Measurements from ENCODE around the gene SPATA25. TPM values are rescaled to one million over a fixed set of nuclear protein-coding genes. Genes with fewer than 3 reads are reported as not detected.
A peak's percentile ranks its signal among the peaks of the same experiment; 100 is the strongest.

The SPATA25 gene
- total RNA-seq, 1 experiment from 2014 or later, result 1.8 TPM

DNA sequence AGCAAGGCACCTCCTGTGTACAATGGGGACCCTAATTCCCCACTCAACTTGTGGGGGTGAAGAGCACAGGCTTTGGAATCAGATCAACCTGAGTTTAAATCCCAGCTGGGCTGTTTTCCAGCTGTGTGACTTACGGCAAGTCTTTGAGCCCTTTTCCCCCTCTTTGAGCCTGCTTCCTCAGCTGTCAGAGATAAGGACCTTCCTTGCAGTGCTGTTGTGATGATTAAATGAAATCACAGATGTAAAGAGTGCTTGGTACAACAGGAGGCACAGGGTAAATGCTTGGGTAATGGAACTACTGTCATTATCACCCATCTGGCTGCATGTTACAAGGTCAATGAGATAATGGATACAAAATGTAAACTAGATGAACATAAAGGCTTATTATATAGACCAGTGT lies 50.6 kb downstream of the SPATA25 start:
- Histone ChIP-seq H3K4me1 (ENCODE audit: control insufficient read depth, insufficient read depth, low read length) (peaks cover 20% of the 10 kb centered on the region), H3K27me3 (ENCODE audit: control insufficient read depth, insufficient read depth, low read length) (no peaks in the 10 kb centered on the region), H3K9me3 (ENCODE audit: control insufficient read depth, insufficient read depth, low read depth, low read length) (no peaks in the 10 kb centered on the region), H3K4me3 (ENCODE audit: low read depth in 2 of 2, low read length in 2 of 2) (peak overlapping the region in 1 of 2 experiments; percentile 6; a peak in 2 of 4 replicates), H3K36me3 (ENCODE audit: control insufficient read depth, insufficient read depth, low read length) (no peaks in the 10 kb centered on the region; the same call in 1 of the 2 replicates), H3K27ac (ENCODE audit: low read length) (no peak overlapping the region)
- CTCF ChIA-PET, result interaction anchor here (0.7 kb wide), 1 partner anchor 13 kb away, joined by 7 read pairs; no protein-coding TSS in a partner anchor
- TF ChIP-seq, protein P1, sequence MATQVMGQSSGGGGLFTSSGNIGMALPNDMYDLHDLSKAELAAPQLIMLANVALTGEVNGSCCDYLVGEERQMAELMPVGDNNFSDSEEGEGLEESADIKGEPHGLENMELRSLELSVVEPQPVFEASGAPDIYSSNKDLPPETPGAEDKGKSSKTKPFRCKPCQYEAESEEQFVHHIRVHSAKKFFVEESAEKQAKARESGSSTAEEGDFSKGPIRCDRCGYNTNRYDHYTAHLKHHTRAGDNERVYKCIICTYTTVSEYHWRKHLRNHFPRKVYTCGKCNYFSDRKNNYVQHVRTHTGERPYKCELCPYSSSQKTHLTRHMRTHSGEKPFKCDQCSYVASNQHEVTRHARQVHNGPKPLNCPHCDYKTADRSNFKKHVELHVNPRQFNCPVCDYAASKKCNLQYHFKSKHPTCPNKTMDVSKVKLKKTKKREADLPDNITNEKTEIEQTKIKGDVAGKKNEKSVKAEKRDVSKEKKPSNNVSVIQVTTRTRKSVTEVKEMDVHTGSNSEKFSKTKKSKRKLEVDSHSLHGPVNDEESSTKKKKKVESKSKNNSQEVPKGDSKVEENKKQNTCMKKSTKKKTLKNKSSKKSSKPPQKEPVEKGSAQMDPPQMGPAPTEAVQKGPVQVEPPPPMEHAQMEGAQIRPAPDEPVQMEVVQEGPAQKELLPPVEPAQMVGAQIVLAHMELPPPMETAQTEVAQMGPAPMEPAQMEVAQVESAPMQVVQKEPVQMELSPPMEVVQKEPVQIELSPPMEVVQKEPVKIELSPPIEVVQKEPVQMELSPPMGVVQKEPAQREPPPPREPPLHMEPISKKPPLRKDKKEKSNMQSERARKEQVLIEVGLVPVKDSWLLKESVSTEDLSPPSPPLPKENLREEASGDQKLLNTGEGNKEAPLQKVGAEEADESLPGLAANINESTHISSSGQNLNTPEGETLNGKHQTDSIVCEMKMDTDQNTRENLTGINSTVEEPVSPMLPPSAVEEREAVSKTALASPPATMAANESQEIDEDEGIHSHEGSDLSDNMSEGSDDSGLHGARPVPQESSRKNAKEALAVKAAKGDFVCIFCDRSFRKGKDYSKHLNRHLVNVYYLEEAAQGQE (IDR thresholded peaks at IDR 0.05; ENCODE audit: insufficient read depth in 1 of 2, low read depth in 2 of 2, low read length in 1 of 2), result no peak
- TF ChIP-seq TCF7L2 (IDR thresholded peaks at IDR 0.05; ENCODE audit: low read depth, low read length) (no peak), SIN3A (IDR thresholded peaks at IDR 0.05; ENCODE audit: borderline replicate concordance, insufficient read depth, low read depth, low read length) (no peak), POLR2AphosphoS5 (IDR thresholded peaks at IDR 0.05; ENCODE audit: low read depth, low read length) (no peak)
- TF ChIP-seq, protein P2, sequence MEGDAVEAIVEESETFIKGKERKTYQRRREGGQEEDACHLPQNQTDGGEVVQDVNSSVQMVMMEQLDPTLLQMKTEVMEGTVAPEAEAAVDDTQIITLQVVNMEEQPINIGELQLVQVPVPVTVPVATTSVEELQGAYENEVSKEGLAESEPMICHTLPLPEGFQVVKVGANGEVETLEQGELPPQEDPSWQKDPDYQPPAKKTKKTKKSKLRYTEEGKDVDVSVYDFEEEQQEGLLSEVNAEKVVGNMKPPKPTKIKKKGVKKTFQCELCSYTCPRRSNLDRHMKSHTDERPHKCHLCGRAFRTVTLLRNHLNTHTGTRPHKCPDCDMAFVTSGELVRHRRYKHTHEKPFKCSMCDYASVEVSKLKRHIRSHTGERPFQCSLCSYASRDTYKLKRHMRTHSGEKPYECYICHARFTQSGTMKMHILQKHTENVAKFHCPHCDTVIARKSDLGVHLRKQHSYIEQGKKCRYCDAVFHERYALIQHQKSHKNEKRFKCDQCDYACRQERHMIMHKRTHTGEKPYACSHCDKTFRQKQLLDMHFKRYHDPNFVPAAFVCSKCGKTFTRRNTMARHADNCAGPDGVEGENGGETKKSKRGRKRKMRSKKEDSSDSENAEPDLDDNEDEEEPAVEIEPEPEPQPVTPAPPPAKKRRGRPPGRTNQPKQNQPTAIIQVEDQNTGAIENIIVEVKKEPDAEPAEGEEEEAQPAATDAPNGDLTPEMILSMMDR (IDR thresholded peaks at IDR 0.05), result no peak
- DNase-seq (ENCODE audit: low read depth, low spot score) (no peak), ATAC-seq (no peak)
- intact Hi-C loops (cut with micrococcal nuclease; ENCODE audit: unreplicated experiment) (no loop called here), in situ Hi-C loops (cut with HindIII; ENCODE audit: low pct_unique_long_range_greater_than_20kb, low sequenced_read_pairs) (no loop called here)
- POLR2A ChIA-PET, result no interaction called here
- no TSS peak for BruUV-seq (replicated peaks)

Other genes starting within 250 kb of the SPATA25 start
- not detected for gene WFDC11, start 217.4 kb downstream of the SPATA25 start, total RNA-seq (2021; ENCODE audit: unreplicated experiment)
- not detected for gene WFDC13, start 185.6 kb downstream of the SPATA25 start, total RNA-seq (2021; ENCODE audit: unreplicated experiment)
- not detected for gene WFDC10B, start 182.6 kb downstream of the SPATA25 start, total RNA-seq (2021; ENCODE audit: unreplicated experiment)
- not detected for gene SPINT4, start 165.3 kb downstream of the SPATA25 start, total RNA-seq (2021; ENCODE audit: unreplicated experiment)
- 1.1 TPM for gene WFDC3, start 95.7 kb downstream of the SPATA25 start, total RNA-seq (2021; ENCODE audit: unreplicated experiment)
- gene DNTTIP1, start 95.7 kb downstream of the SPATA25 start, total RNA-seq (2021; ENCODE audit: unreplicated experiment), result 48.8 TPM
- gene UBE2C, start 75.0 kb downstream of the SPATA25 start, total RNA-seq (2021; ENCODE audit: unreplicated experiment), result 173 TPM
- gene TNNC2, start 60.3 kb downstream of the SPATA25 start, total RNA-seq (2021; ENCODE audit: unreplicated experiment), result 0.26 TPM
- 25.7 TPM for gene SNX21, start 53.8 kb downstream of the SPATA25 start, total RNA-seq (2021; ENCODE audit: unreplicated experiment)
- gene ACOT8, start 30.2 kb downstream of the SPATA25 start, total RNA-seq (2021; ENCODE audit: unreplicated experiment), result 21.1 TPM
- gene ZSWIM3, start 30.0 kb downstream of the SPATA25 start, total RNA-seq (2021; ENCODE audit: unreplicated experiment), result 3.6 TPM
- 13.4 TPM for gene ZSWIM1, start 6.4 kb downstream of the SPATA25 start, total RNA-seq (2021; ENCODE audit: unreplicated experiment)
- 3.0 TPM for gene NEURL2, start 3.6 kb upstream of the SPATA25 start, total RNA-seq (2021; ENCODE audit: unreplicated experiment)
- gene CTSA, start 3.7 kb upstream of the SPATA25 start, total RNA-seq (2021; ENCODE audit: unreplicated experiment), result 232 TPM
- 17.7 TPM for gene PLTP, start 24.5 kb upstream of the SPATA25 start, total RNA-seq (2021; ENCODE audit: unreplicated experiment)
- gene PCIF1, start 47.1 kb upstream of the SPATA25 start, total RNA-seq (2021; ENCODE audit: unreplicated experiment), result 24.6 TPM
- gene ZNF335, start 84.6 kb upstream of the SPATA25 start, total RNA-seq (2021; ENCODE audit: unreplicated experiment), result 31.1 TPM
- 0.26 TPM for gene MMP9, start 121.3 kb upstream of the SPATA25 start, total RNA-seq (2021; ENCODE audit: unreplicated experiment)
- 11.8 TPM for gene SLC12A5, start 141.6 kb upstream of the SPATA25 start, total RNA-seq (2021; ENCODE audit: unreplicated experiment)
- gene NCOA5, start 202.3 kb upstream of the SPATA25 start, total RNA-seq (2021; ENCODE audit: unreplicated experiment), result 30.6 TPM
- gene CD40, start 230.7 kb upstream of the SPATA25 start, total RNA-seq (2021; ENCODE audit: unreplicated experiment), result 14.1 TPM